Esophagus (tissue), 2 donors: ENCODE data around the gene MCC. TPM values are rescaled to one million over a fixed set of nuclear protein-coding genes. Genes with fewer than 3 reads are reported as not detected.

Experiments
- H3K27ac ChIP-seq, 2 donors: one replicate each; pipeline ENCODE4 v1.5.1; 2013; ENCODE audit warnings: low read depth in 2 of 2, mild to moderate bottlenecking in 2 of 2, inconsistent platforms in 1 of 2, low read length in 1 of 2, moderate library complexity in 1 of 2
- H3K27me3 ChIP-seq, 2 donors: one replicate each; pipeline ENCODE4 v1.6.1; 2013; ENCODE audit warnings: low read length in 2 of 2, control low read depth in 1 of 2, mild to moderate bottlenecking in 1 of 2; ENCODE audit not compliant: insufficient read depth in 2 of 2, control insufficient read depth in 1 of 2
- H3K36me3 ChIP-seq, 2 donors: one replicate each; pipeline ENCODE4 v1.6.1; 2013; ENCODE audit warnings: low read length in 1 of 2; ENCODE audit not compliant: control insufficient read depth in 2 of 2, insufficient read depth in 2 of 2
- H3K4me1 ChIP-seq, 2 donors: one replicate each; pipeline ENCODE4 v1.6.1; 2013; ENCODE audit warnings: low read length in 1 of 2; ENCODE audit not compliant: control insufficient read depth in 2 of 2, insufficient read depth in 2 of 2
- H3K4me3 ChIP-seq, 2 donors: one replicate each; pipeline ENCODE4 v1.5.1; 2013; ENCODE audit warnings: low read length in 2 of 2, mild to moderate bottlenecking in 2 of 2, low read depth in 1 of 2, moderate library complexity in 1 of 2
- H3K9me3 ChIP-seq, 2 donors: one replicate each; pipeline ENCODE4 v1.6.1; 2013; ENCODE audit warnings: mild to moderate bottlenecking in 2 of 2, low read depth in 1 of 2, low read length in 1 of 2, moderate library complexity in 1 of 2; ENCODE audit not compliant: control insufficient read depth in 2 of 2, insufficient read depth in 1 of 2
- WGBS, 2 donors: extraction: QIAGEN DNeasy Blood & Tissue Kit; methylation state at CpG; one replicate each; pipeline ENCODE4 v1.1.7; 2013; 5-methylcytosine and 5-hydroxymethylcytosine counted together
- polyA plus RNA-seq, 2 donors: library from polyadenylated mRNA; stranded (reverse); fragments of 200-250 nt; gene quantifications; one replicate each; pipeline ENCODE4 v1.2.3, GENCODE V29; 2013
- donor health status: healthy with polysubstance abuse.
- donor health status: Bipolar disorder and iron deficiency.

Gene MCC
- polyA plus RNA-seq, 2 donors = 7.2 to 8.3 TPM

DNA sequence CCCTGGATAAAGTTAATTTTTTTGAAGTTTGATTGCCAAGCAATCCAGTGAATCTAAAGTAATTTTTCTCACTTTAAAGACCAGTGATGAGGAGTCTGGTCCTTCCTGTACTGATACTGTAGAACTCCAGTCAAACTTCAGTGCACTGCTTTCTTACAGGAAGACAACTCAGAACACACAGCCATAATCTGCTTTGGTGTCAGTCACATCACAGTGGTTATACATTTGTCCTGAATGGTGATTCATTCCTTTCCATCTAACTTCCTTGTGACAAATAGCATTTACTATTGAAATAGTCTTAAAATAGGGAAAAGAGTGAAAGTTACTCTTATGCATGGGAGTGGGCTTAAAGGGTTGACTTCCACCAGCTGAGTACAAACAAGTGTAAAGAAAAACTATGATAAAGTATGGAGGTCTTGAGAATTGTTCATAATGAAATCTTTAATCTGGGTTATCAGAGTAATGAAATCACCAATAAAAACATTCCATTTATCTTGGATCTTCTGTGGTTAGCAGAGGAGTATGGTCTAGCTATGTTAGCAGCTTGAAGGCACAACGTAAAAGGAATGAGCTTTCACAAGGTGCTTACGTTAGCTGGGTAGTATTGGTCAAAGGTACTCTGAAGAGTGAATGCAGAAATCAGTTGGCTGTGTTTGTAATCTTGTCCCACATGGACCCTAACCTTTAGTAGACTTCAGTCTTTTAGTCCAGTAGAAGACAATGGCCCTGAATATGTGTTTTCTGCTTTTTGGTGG lies 470.2 kb downstream of the MCC start:
- Histone ChIP-seq H3K27me3 (no peaks in the 10 kb centered on the region), H3K4me1 (no peaks in the 10 kb centered on the region), H3K36me3 (peaks cover 0 to 3% of the 10 kb centered on the region in 2 donors), H3K27ac (no peak overlapping the region), H3K4me3 (no peak overlapping the region), H3K9me3 (no peaks in the 10 kb centered on the region)
- 97 to 98% methylated on average over 2 of the region's 2 CpGs for WGBS, 2 donors

DNA sequence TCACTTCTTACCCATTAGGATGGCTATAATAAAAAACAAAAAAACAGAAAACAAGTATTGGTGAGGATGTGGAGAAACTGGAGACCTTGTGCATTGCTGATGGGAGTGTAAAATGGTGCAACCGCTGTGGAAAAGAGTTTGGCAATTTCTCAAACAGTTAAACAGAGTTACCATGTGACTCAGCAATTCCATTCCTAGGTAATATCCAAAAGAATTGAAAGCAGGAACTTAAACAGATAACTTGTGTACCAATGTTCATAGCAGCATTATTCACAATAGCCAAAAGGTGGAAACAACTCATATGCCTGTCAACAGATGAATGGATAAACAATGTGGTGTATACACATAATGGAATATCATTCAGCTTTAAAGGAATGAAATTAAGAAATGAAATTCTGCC lies 482.8 kb downstream of the MCC start:
- H3K27ac ChIP-seq = no peak overlapping the region
- no peaks in the 10 kb centered on the region for H3K36me3 ChIP-seq
- no peaks in the 10 kb centered on the region for H3K27me3 ChIP-seq
- no peaks in the 10 kb centered on the region for H3K9me3 ChIP-seq
- no peaks in the 10 kb centered on the region for H3K4me1 ChIP-seq
- 69 to 73% methylated on average over 1 of the region's 1 CpG for WGBS, 2 donors
- no peak overlapping the region for H3K4me3 ChIP-seq

DNA sequence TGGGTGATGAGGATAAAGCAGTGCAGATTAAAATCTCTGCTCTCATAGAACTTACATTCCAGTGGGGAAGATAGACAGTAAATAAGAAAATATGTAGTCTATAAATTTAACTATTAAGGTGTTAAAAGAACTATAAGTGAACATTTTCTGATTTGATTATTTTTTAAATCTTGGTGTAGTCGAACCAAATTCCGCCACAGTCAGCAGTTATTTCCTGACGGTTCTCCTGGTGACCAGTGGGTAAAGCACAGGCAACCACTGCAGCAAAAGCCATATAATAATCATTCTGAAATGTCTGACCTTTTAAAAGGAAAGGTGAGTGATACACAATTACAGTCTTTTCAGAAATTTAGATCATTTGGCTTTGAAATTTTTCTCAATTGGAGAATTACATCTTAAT lies 484.5 kb downstream of the MCC start:
- H3K27ac ChIP-seq = no peak overlapping the region
- H3K4me3 ChIP-seq = no peak overlapping the region
- H3K9me3 ChIP-seq = no peaks in the 10 kb centered on the region
- no peaks in the 10 kb centered on the region for H3K36me3 ChIP-seq
- no peaks in the 10 kb centered on the region for H3K4me1 ChIP-seq
- H3K27me3 ChIP-seq = no peaks in the 10 kb centered on the region
- WGBS, 2 donors = 81 to 83% methylated on average over 3 of the region's 3 CpGs

DNA sequence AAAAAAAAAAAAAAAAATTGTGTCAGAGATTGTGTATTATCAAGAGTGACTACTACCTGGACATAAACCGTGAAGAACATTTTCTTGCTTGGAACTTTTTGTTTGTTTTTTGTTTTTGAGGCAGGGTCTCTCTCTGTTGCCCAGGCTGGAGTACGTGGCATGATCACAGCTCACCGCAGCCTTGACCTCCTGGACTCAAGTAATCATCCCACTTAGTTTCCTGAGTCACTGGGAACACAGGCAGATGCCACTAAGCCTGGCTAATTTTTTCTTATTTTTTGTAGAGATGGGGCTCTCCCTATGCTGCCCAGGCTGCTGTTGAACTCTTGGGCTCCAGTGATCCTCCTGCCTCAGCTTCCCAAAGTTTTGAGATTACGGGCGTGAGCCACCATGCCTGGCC lies 485.8 kb downstream of the MCC start:
- H3K27me3 ChIP-seq = no peaks in the 10 kb centered on the region
- H3K9me3 ChIP-seq = no peaks in the 10 kb centered on the region
- H3K27ac ChIP-seq = no peak overlapping the region
- H3K4me1 ChIP-seq = no peaks in the 10 kb centered on the region
- H3K4me3 ChIP-seq = no peak overlapping the region
- WGBS, 2 donors = 93 to 94% methylated on average over 5 of the region's 5 CpGs
- no peaks in the 10 kb centered on the region for H3K36me3 ChIP-seq

DNA sequence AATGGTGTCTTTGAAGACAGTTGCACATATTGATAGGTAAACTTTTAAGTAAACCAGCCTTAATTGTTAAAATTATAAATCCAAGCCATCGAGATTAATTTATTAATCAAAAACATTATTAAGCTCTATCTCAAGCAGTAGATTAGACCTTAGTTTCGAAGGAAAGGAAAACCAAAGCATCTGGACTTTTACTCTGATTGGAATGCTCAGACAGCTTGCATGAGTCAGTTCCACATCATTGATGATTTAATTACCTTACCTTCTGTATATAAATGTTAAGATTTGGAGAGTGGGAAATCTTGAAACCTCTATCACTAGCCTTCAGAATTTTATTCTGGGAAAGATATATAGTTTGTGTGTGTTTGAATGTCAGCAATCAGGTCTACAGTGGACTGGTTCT lies 487.8 kb downstream of the MCC start:
- Histone ChIP-seq H3K9me3 (no peaks in the 10 kb centered on the region), H3K36me3 (no peaks in the 10 kb centered on the region), H3K4me1 (no peaks in the 10 kb centered on the region), H3K4me3 (no peak overlapping the region), H3K27me3 (no peaks in the 10 kb centered on the region), H3K27ac (no peak overlapping the region)
- 91 to 93% methylated on average over 2 of the region's 2 CpGs for WGBS, 2 donors

DNA sequence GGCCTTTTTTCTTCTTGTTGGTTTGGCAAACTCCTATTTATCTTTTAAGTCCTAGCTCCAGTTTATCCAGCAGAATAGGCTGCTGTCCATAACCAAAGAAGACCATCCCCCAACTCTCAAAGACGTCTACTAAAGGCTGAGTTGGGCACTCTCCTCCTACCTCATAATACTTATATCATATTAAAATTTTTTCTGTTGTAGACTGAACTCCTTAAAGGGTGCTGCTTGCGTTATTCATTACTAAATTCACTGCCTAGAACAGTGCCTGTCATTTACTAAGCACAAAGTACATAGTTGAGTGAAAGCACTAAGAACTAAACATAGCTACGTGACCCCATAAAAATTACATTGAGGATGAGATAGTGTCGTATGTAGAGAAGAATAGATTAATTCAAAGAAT lies 490.0 kb downstream of the MCC start:
- H3K9me3 ChIP-seq = no peaks in the 10 kb centered on the region
- no peak overlapping the region for H3K27ac ChIP-seq
- no peaks in the 10 kb centered on the region for H3K36me3 ChIP-seq
- no peaks in the 10 kb centered on the region for H3K27me3 ChIP-seq
- no peaks in the 10 kb centered on the region for H3K4me1 ChIP-seq
- 88 to 92% methylated on average over 4 of the region's 4 CpGs for WGBS, 2 donors
- H3K4me3 ChIP-seq = no peak overlapping the region

DNA sequence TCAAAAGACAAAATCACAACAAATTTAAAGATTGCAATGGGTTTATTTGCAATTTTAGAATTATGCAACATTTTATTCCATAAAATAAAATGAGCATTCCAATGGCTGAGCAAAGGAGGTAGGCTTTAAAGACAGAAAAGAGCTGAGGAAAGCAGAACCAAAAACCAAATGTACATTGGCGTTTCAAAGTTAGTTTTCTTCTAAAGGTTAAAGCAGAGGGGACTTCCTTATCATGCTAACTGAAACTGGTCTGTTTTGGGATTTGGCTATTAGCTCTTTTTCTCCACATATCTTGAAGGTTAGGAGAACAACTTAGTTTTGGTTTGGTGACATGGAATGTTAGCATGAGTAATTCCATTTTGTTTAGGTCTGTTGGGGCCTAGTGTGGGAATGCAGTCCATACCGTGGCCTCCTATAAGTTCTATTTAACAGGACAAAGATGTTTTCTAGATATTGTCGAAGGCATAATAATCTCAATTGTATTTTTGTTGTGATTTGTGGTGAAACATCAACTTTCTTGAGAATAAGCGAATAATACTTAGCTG lies 491.4 kb downstream of the MCC start:
- H3K9me3 ChIP-seq = no peaks in the 10 kb centered on the region
- H3K36me3 ChIP-seq = no peaks in the 10 kb centered on the region
- H3K4me1 ChIP-seq = no peaks in the 10 kb centered on the region
- H3K27me3 ChIP-seq = no peaks in the 10 kb centered on the region
- no peak overlapping the region for H3K27ac ChIP-seq
- WGBS, 2 donors = 86 to 91% methylated on average over 4 of the region's 4 CpGs
- no peak overlapping the region for H3K4me3 ChIP-seq

DNA sequence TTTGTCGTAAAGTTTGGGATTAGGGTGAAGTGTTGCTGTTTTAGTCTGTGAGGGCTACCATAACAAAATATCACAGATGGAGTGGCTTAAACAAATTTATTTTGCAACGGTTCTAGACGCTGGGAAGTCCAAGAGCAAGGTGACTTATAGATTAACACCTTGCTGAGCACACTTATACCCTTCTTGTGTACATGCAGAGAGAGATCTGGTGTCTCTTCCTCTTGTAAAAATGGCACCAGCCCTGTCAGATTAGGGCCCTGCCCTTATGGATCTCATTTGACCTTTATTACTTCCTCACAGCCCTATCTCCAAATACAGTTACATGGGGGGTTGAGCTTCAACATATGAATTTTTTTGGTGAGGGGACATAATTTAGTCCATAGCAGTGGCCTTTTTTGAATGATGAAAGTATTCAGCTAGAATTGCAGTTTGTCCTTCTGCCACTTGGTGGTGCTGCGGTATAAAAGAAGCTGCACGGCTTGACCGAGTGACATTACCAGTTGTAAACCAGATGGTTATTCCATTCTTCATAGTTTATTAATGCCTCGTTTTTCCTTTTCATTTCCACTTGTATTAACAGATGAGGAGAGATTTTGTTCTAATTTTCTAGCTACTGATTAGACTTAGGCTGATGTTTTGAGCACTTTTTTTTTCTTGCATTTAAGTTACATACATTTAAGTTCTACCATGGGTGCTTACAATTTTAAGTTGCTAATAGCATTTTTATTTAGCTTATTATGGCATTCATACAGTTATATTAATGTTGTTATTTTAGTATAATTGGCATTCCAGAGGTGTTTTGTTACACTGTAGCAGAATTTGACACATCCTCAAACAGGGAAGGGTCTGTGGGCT lies 492.3 kb downstream of the MCC start:
- no peaks in the 10 kb centered on the region for H3K9me3 ChIP-seq
- H3K27ac ChIP-seq = no peak overlapping the region
- no peaks in the 10 kb centered on the region for H3K27me3 ChIP-seq
- H3K4me3 ChIP-seq = no peak overlapping the region
- no peaks in the 10 kb centered on the region for H3K36me3 ChIP-seq
- WGBS, 2 donors = 20 to 21% methylated on average over 7 of the region's 7 CpGs
- H3K4me1 ChIP-seq = no peaks in the 10 kb centered on the region

DNA sequence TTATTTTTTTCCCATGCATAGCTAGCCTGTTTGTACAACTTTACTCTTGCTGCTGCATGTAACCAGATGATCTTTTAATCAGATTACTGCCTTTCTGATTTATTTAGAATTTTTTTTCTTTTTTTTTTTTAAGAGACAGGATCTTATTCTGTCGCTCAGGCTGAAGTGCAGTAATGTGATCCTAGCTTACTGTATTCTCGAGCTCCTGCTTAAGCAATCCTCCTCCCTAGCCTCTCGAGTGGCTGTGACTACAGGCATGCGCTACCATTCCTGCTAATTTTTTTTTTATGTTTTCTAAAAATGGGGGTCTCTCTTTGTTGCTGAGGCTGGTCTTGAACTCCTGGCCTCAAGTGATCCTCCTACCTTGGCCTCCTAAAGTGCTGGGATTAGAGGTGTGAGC lies 502.0 kb downstream of the MCC start:
- no peaks in the 10 kb centered on the region for H3K9me3 ChIP-seq
- H3K27me3 ChIP-seq = no peaks in the 10 kb centered on the region
- no peak overlapping the region for H3K27ac ChIP-seq
- H3K4me3 ChIP-seq = no peak overlapping the region
- H3K4me1 ChIP-seq = no peaks in the 10 kb centered on the region
- 97 to 98% methylated on average over 4 of the region's 4 CpGs for WGBS, 2 donors
- H3K36me3 ChIP-seq = no peaks in the 10 kb centered on the region
